HepG2 (cell line): ENCODE data around the gene EXOC3. TPM values are rescaled to one million over a fixed set of nuclear protein-coding genes. Genes with fewer than 3 reads are reported as not detected.

Experiments
- ATAC-seq: fragments of 200-7000 bp; cut with Tn5 transposase; 3 replicates; pipeline ENCODE4 v1.9.1; 2020; ENCODE audit warnings: mild to moderate bottlenecking, moderate library complexity
- BruUV-seq: library from RNA; stranded (reverse); fragments of 400-500 nt; replicated peaks from 2 replicates; lab custom pipeline; 2021; lab: Mats Ljungman, UMichigan
- CTCF ChIA-PET: fragments of 300-600 bp; formaldehyde crosslinking; extraction: SDS; loops from one replicate; lab custom pipeline; 2021; ENCODE audit warnings: low total read pairs, inconsistent platforms, low intra/inter-chr PET ratio; lab: Yijun Ruan, JAX
- POLR2A ChIA-PET: fragments of 350-600 bp; sonication (Branson Sonifier 250); formaldehyde crosslinking; loops from one replicate; lab custom pipeline; 2020; ENCODE audit warnings: antibody characterized with exemption, inconsistent platforms; lab: Yijun Ruan, JAX
- DNase-seq: peaks from one replicate; pipeline ENCODE4 v3.0.0-alpha.2; 2015; ENCODE audit warnings: low spot score
- FAIRE-seq: peaks from 3 replicates; lab custom pipeline; 2011; peaks lifted over from hg19 to GRCh38; lab: Jason Lieb, UNC
- H2AFZ ChIP-seq: one replicate; pipeline ENCODE4 v1.6.1; 2011; ENCODE audit warnings: low read length, inconsistent platforms
- H3K27ac ChIP-seq: fragments of 300-600 bp; 3 replicates; pipeline ENCODE4 v1.8.0; 2011; ENCODE audit warnings: mixed run types, mild to moderate bottlenecking, mixed read lengths, low read length, inconsistent platforms; ENCODE audit not compliant: insufficient read depth; ENCODE audit errors: extremely low read length
- H3K27me3 ChIP-seq, 2 experiments: fragments of 200-600 bp in 1 of 2; 2 replicates in 1 of 2; 3 replicates in 1 of 2; pipeline versions ENCODE4 v1.6.0 to v1.8.0; 2011; ENCODE audit warnings: low read length in 2 of 2, mild to moderate bottlenecking in 2 of 2, moderate library complexity in 2 of 2, inconsistent platforms in 1 of 2; ENCODE audit not compliant: insufficient read depth in 2 of 2, control insufficient read depth in 1 of 2
- H3K36me3 ChIP-seq, 2 experiments: fragments of 200-600 bp in 1 of 2; replicated peaks in 1 of 2; 2 replicates in 1 of 2; 3 replicates in 1 of 2; pipeline versions ENCODE4 v1.5.1 to v1.8.0; 2011; ENCODE audit warnings: low read length in 2 of 2, inconsistent platforms in 1 of 2; ENCODE audit not compliant: insufficient read depth in 2 of 2, control insufficient read depth in 1 of 2
- H3K4me1 ChIP-seq: 2 replicates; pipeline ENCODE4 v1.5.1; 2012; ENCODE audit warnings: low read length, inconsistent platforms; ENCODE audit not compliant: insufficient read depth
- H3K4me2 ChIP-seq: 2 replicates; pipeline ENCODE4 v1.6.0; 2011; ENCODE audit warnings: low read depth, low read length, inconsistent platforms
- H3K4me3 ChIP-seq, 3 experiments: fragments of 200-600 bp in 1 of 3; sonication (generic), shearing (Covaris generic) in 1 of 3; replicated peaks in 1 of 3; 2 replicates each; pipeline ENCODE4 v1.5.1; 2011 to 2016; ENCODE audit warnings: low read length in 3 of 3, inconsistent platforms in 2 of 3, low read depth in 2 of 3, mild to moderate bottlenecking in 2 of 3, control low read depth in 1 of 3, mixed read lengths in 1 of 3; ENCODE audit not compliant: insufficient read depth in 1 of 3
- H3K79me2 ChIP-seq: one replicate; pipeline ENCODE4 v1.6.1; 2011; ENCODE audit warnings: low read length, inconsistent platforms; ENCODE audit not compliant: insufficient read depth
- H3K9ac ChIP-seq: 2 replicates; pipeline ENCODE4 v1.6.0; 2011; ENCODE audit warnings: mild to moderate bottlenecking, low read depth, low read length, inconsistent platforms; ENCODE audit not compliant: insufficient read depth
- H3K9me3 ChIP-seq: 2 replicates; pipeline ENCODE4 v1.5.1; 2012; ENCODE audit warnings: mild to moderate bottlenecking, low read length
- H4K20me1 ChIP-seq: 2 replicates; pipeline ENCODE4 v1.6.0; 2011; ENCODE audit warnings: inconsistent platforms, mild to moderate bottlenecking, low read length, moderate library complexity; ENCODE audit not compliant: insufficient read depth
- ETV6 ChIP-seq: sonication (generic); formaldehyde crosslinking; conservative IDR thresholded peaks from 2 replicates; pipeline ENCODE4 v1.4.0; 2020; ENCODE audit warnings: missing genetic modification reagents
- GATAD2A ChIP-seq: IDR thresholded peaks from 2 replicates; pipeline ENCODE4 v1.6.1; 2016
- GLI4 ChIP-seq: sonication (generic); formaldehyde crosslinking; IDR thresholded peaks from 2 replicates; pipeline ENCODE4 v1.5.1; 2020; ENCODE audit warnings: missing genetic modification reagents, mild to moderate bottlenecking, moderate library complexity, borderline replicate concordance
- KDM2A ChIP-seq: sonication (generic); formaldehyde crosslinking; IDR thresholded peaks from 2 replicates; pipeline ENCODE4 v1.4.0; 2020; ENCODE audit warnings: low read depth, missing genetic modification reagents, borderline replicate concordance
- KLF12 ChIP-seq: sonication (generic); formaldehyde crosslinking; IDR thresholded peaks from 2 replicates; pipeline ENCODE4 v1.4.0; 2020; ENCODE audit warnings: missing genetic modification reagents, borderline replicate concordance
- MYC ChIP-seq: sonication (generic); formaldehyde crosslinking; IDR thresholded peaks from 2 replicates; pipeline ENCODE4 v1.9.0; 2021; ENCODE audit warnings: missing genetic modification reagents, borderline replicate concordance
- POLR2A ChIP-seq, 2 experiments: IDR thresholded peaks; 2 replicates each; pipeline ENCODE4 v1.6.1; 2011; ENCODE audit warnings: low read depth in 2 of 2, low read length in 2 of 2, mild to moderate bottlenecking in 1 of 2, moderate library complexity in 1 of 2; ENCODE audit not compliant: insufficient read depth in 1 of 2
- ZNF367 ChIP-seq: sonication (generic); formaldehyde crosslinking; IDR thresholded peaks from 2 replicates; pipeline ENCODE4 v1.4.0; 2020; ENCODE audit warnings: missing genetic modification reagents, borderline replicate concordance
- ZNF546 ChIP-seq: sonication (generic); formaldehyde crosslinking; conservative IDR thresholded peaks from 2 replicates; pipeline ENCODE4 v1.8.1; 2023; ENCODE audit warnings: mild to moderate bottlenecking, missing genetic modification reagents
- ZNF572 ChIP-seq: sonication (generic); formaldehyde crosslinking; IDR thresholded peaks from 2 replicates; pipeline ENCODE4 v1.5.1; 2020; ENCODE audit warnings: mild to moderate bottlenecking, missing genetic modification reagents
- ZNF619 ChIP-seq: sonication (generic); formaldehyde crosslinking; IDR thresholded peaks from 2 replicates; pipeline ENCODE4 v1.4.0; 2020; ENCODE audit warnings: mild to moderate bottlenecking, missing genetic modification reagents
- ZNF761 ChIP-seq: sonication (generic); formaldehyde crosslinking; conservative IDR thresholded peaks from 2 replicates; pipeline ENCODE4 v1.4.0; 2020; ENCODE audit warnings: mild to moderate bottlenecking, missing genetic modification reagents
- ZSCAN20 ChIP-seq: sonication (generic); formaldehyde crosslinking; IDR thresholded peaks from 2 replicates; pipeline ENCODE4 v1.4.0; 2020; ENCODE audit warnings: missing genetic modification reagents, mild to moderate bottlenecking, borderline replicate concordance
- WGBS: methylation state at CpG from one replicate; pipeline ENCODE4 v1.1.6; 2017; ENCODE audit warnings: low lambda C conversion rate; 5-methylcytosine and 5-hydroxymethylcytosine counted together
- in situ Hi-C: cut with HindIII; loops from 2 replicates; pipeline ENCODE4 v1.10.0; 2017; ENCODE audit warnings: low pct_unique_long_range_greater_than_20kb; ENCODE audit not compliant: extremely low pct_ligation_motif_present
- intact Hi-C: fragments of 100-400 bp; cut with micrococcal nuclease; formaldehyde crosslinking; loops from one replicate; pipeline ENCODE4 v1.10.0; 2022; ENCODE audit not compliant: unreplicated experiment
- polyA plus RNA-seq, 8 experiments: library from polyadenylated mRNA; depleted of rRNA in 3 of 8; stranded (reverse) in 7 of 8; unstranded in 1 of 8; fragments of >200 nt; fragmentation: Illumina TruSeq in 4 of 8; extraction: Trizol in 4 of 8; gene quantifications; 2 replicates each; pipeline versions ENCODE4 v1.2.1 to v1.2.3, GENCODE V29; 2011 to 2016; ENCODE audit warnings: low read depth in 4 of 8, missing spikeins in 1 of 8, mixed read lengths in 1 of 8; ENCODE audit not compliant: insufficient read depth in 1 of 8
- total RNA-seq, 5 experiments: library from RNA; depleted of rRNA; stranded (reverse); fragments of >200 nt; fragmentation: Illumina TruSeq; extraction: Trizol; gene quantifications; 2 replicates each; pipeline ENCODE4 v1.2.3, GENCODE V29; 2016; ENCODE audit warnings: low read depth in 1 of 5
- TF ChIP-seq, protein P1 (sequence below): sonication (generic); formaldehyde crosslinking; IDR thresholded peaks from 2 replicates; pipeline ENCODE4 v1.8.0; 2022; ENCODE audit warnings: mild to moderate bottlenecking, missing genetic modification reagents, moderate library complexity
- TF ChIP-seq, protein P2 (sequence below): sonication (generic); formaldehyde crosslinking; IDR thresholded peaks from 2 replicates; pipeline ENCODE4 v1.5.0; 2020; ENCODE audit warnings: missing genetic modification reagents, mild to moderate bottlenecking, borderline replicate concordance
- TF ChIP-seq, protein P3 (sequence below): sonication (generic); formaldehyde crosslinking; IDR thresholded peaks from 2 replicates; pipeline ENCODE4 v1.4.0; 2020; ENCODE audit warnings: missing genetic modification reagents

The EXOC3 gene
- total and polyA plus RNA-seq, 2 of the 13 experiments (the other 11 are each of a cell fraction or from before 2014, with no cell fraction given): 9.2 to 20.5 TPM

DNA sequence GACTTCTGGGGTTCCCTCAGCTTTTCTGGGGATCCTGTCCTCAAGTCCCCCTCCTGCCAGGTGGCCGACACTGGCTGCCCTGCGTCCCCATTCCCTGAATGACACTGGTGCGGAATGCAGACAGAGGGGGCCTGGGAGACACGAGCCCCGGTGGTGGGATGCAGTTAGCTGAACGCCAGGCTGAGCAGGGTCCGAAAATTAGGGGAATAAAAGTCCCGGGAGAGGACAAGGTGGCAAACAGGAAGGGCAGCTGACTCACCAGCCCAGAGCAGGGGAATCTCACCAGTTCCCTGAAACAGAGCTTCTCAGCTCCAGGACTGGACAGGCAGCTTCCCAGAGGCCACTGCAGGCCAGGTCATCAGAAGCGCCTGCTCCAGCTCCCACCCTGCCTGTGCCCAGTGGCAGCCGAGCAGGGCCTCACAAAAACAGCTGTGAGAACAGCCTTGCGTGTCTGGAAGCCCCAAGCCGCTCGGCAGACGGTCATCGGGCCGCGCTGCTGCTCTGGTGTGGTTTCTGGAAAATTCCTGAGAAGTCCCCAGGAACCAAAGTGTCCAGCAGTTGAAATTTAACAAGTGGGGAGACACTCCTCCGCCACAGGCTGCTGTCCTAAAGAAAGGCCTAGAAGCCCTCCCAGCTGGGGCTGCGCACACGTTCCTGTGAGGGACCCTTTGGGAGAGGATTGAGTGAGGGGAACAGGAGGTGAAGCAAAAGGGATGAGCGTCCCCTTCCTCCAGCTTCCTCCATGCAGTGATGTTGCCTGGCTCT is 47.6 kb upstream of the EXOC3 start (continued):
- TF ChIP-seq POLR2A (IDR thresholded peaks at IDR 0.05; ENCODE audit: insufficient read depth in 1 of 2, low read depth in 2 of 2, low read length in 2 of 2) (no peak), ZNF761 (CRISPR knock-in tag) (no peak), KDM2A (CRISPR knock-in tag) (no peak)
- TF ChIP-seq, all 625 proteins: peak for 0

DNA sequence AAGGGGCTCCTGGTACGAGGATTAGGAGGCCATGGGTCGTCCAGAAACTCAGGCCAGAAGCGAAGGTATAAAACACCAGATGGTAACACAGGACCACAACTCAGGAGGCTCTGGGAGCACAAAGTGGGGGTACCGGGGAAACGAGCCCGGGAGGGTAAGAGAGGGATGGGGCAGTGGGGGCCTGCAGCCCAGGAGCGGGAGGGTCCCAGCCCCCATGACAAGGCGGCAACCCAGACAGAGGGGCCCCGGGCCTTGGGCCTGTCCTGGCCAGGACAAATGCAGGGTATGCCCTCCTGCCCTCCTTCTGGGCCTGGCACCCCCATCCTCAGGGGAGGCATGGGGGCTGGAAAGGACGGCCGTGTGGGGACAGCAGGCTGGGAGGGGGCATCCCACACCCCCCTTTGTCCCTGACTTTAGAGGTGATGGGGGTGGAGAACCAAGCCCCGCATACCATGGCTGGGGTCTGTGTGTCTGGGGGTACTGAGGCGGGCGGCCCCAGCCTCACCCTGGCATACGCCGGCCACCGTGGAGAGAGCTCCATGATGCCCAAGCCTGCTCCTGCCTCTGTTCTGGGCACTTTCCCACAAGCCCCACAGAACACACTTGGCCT is 47.0 kb upstream of the EXOC3 start:
- intact Hi-C loops (no loop called here), in situ Hi-C loops (no loop called here)
- ChIA-PET POLR2A (no interaction called here), CTCF (no interaction called here)
- peaks cover 12% of the 10 kb centered on the region for H3K4me1 ChIP-seq
- no peak overlapping the region for H3K4me2 ChIP-seq
- no peak for ATAC-seq
- no peaks in the 10 kb centered on the region for H3K9me3 ChIP-seq
- H3K36me3 ChIP-seq: no peaks in the 10 kb centered on the region
- no peaks in the 10 kb centered on the region for H4K20me1 ChIP-seq
- peaks cover 0 to 2% of the 10 kb centered on the region in 2 experiments; a peak in 2 of 5 replicates for H3K27me3 ChIP-seq
- no peak for FAIRE-seq
- H3K4me3 ChIP-seq: no peak overlapping the region
- no peak overlapping the region for H3K9ac ChIP-seq
- no peak overlapping the region for H2AFZ ChIP-seq
- BruUV-seq: no TSS peak
- no peak for DNase-seq
- WGBS: 86% methylated on average over 12 of the region's 17 CpGs
- no peak overlapping the region for H3K27ac ChIP-seq
- H3K79me2 ChIP-seq: no peaks in the 10 kb centered on the region
- TF ChIP-seq GATAD2A (CRISPR knock-in tag): no peak
- TF ChIP-seq ZNF619 (CRISPR knock-in tag): no peak
- no peak for TF ChIP-seq ZNF367 (CRISPR knock-in tag)
- no peak for TF ChIP-seq KLF12 (CRISPR knock-in tag)
- TF ChIP-seq, protein P1, sequence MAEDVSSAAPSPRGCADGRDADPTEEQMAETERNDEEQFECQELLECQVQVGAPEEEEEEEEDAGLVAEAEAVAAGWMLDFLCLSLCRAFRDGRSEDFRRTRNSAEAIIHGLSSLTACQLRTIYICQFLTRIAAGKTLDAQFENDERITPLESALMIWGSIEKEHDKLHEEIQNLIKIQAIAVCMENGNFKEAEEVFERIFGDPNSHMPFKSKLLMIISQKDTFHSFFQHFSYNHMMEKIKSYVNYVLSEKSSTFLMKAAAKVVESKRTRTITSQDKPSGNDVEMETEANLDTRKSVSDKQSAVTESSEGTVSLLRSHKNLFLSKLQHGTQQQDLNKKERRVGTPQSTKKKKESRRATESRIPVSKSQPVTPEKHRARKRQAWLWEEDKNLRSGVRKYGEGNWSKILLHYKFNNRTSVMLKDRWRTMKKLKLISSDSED (CRISPR knock-in tag): no peak
- TF ChIP-seq, protein P2, sequence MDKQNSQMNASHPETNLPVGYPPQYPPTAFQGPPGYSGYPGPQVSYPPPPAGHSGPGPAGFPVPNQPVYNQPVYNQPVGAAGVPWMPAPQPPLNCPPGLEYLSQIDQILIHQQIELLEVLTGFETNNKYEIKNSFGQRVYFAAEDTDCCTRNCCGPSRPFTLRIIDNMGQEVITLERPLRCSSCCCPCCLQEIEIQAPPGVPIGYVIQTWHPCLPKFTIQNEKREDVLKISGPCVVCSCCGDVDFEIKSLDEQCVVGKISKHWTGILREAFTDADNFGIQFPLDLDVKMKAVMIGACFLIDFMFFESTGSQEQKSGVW (CRISPR knock-in tag): no peak
- TF ChIP-seq GLI4 (CRISPR knock-in tag): no peak
- TF ChIP-seq MYC (CRISPR knock-in tag): no peak
- TF ChIP-seq, protein P3, sequence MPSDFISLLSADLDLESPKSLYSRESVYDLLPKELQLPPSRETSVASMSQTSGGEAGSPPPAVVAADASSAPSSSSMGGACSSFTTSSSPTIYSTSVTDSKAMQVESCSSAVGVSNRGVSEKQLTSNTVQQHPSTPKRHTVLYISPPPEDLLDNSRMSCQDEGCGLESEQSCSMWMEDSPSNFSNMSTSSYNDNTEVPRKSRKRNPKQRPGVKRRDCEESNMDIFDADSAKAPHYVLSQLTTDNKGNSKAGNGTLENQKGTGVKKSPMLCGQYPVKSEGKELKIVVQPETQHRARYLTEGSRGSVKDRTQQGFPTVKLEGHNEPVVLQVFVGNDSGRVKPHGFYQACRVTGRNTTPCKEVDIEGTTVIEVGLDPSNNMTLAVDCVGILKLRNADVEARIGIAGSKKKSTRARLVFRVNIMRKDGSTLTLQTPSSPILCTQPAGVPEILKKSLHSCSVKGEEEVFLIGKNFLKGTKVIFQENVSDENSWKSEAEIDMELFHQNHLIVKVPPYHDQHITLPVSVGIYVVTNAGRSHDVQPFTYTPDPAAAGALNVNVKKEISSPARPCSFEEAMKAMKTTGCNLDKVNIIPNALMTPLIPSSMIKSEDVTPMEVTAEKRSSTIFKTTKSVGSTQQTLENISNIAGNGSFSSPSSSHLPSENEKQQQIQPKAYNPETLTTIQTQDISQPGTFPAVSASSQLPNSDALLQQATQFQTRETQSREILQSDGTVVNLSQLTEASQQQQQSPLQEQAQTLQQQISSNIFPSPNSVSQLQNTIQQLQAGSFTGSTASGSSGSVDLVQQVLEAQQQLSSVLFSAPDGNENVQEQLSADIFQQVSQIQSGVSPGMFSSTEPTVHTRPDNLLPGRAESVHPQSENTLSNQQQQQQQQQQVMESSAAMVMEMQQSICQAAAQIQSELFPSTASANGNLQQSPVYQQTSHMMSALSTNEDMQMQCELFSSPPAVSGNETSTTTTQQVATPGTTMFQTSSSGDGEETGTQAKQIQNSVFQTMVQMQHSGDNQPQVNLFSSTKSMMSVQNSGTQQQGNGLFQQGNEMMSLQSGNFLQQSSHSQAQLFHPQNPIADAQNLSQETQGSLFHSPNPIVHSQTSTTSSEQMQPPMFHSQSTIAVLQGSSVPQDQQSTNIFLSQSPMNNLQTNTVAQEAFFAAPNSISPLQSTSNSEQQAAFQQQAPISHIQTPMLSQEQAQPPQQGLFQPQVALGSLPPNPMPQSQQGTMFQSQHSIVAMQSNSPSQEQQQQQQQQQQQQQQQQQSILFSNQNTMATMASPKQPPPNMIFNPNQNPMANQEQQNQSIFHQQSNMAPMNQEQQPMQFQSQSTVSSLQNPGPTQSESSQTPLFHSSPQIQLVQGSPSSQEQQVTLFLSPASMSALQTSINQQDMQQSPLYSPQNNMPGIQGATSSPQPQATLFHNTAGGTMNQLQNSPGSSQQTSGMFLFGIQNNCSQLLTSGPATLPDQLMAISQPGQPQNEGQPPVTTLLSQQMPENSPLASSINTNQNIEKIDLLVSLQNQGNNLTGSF: no peak
- no peak for TF ChIP-seq ZSCAN20
- TF ChIP-seq ETV6 (CRISPR knock-in tag): no peak
- TF ChIP-seq ZNF572 (CRISPR knock-in tag): no peak
- no peak for TF ChIP-seq ZNF546 (CRISPR knock-in tag)
